ENCODE results near the gene AKAP5.

Gene AKAP5

GRCh38 chr14:64438181-64438841 lies 27.0 kb upstream of the AKAP5 start:
- H3K4me1 ChIP-seq: no peaks in the 10 kb centered on the region
- no peak overlapping the region for H3K4me2 ChIP-seq
- H3K4me3 ChIP-seq: no peak overlapping the region
- H3K9ac ChIP-seq: no peak overlapping the region
- no peaks in the 10 kb centered on the region for H4K20me1 ChIP-seq
- H3K27me3 ChIP-seq: no peaks in the 10 kb centered on the region
- no peak for TF ChIP-seq Cebpa-rat (IDR thresholded peaks at IDR 0.05)
- H3K9me3 ChIP-seq: no peaks in the 10 kb centered on the region
- H3K27ac ChIP-seq: no peak overlapping the region
- peaks cover 100% of the 10 kb centered on the region for H3K36me3 ChIP-seq

GRCh38 chr14:64439141-64439540 lies 26.2 kb upstream of the AKAP5 start:
- Histone ChIP-seq H3K4me2 (no peak overlapping the region), H3K9ac (no peak overlapping the region), H4K20me1 (no peaks in the 10 kb centered on the region), H3K27ac (no peak overlapping the region), H3K9me3 (no peaks in the 10 kb centered on the region), H3K27me3 (no peaks in the 10 kb centered on the region), H3K4me3 (no peak overlapping the region), H3K4me1 (no peaks in the 10 kb centered on the region), H3K36me3 (peaks cover 99% of the 10 kb centered on the region)
- TF ChIP-seq Cebpa-rat (IDR thresholded peaks at IDR 0.05): no peak

- Histone ChIP-seq H3K36me3 (peaks cover 99% of the 10 kb centered on the region), H3K9me3 (no peaks in the 10 kb centered on the region), H3K4me2 (no peak overlapping the region), H3K9ac (no peak overlapping the region), H3K27ac (no peak overlapping the region), H3K4me1 (no peaks in the 10 kb centered on the region), H3K4me3 (no peak overlapping the region), H3K27me3 (no peaks in the 10 kb centered on the region), H4K20me1 (no peaks in the 10 kb centered on the region)
- TF ChIP-seq Cebpa-rat (IDR thresholded peaks at IDR 0.05): peak; percentile 55; the same call in 1 of the 2 replicates
Measured at GRCh38 chr14:64440494-64440893, 24.8 kb upstream of the AKAP5 start.

- no peak for TF ChIP-seq Cebpa-rat (IDR thresholded peaks at IDR 0.05)
- H3K4me1 ChIP-seq: no peaks in the 10 kb centered on the region
- peaks cover 95% of the 10 kb centered on the region for H3K36me3 ChIP-seq
- no peaks in the 10 kb centered on the region for H3K9me3 ChIP-seq
- no peak overlapping the region for H3K4me2 ChIP-seq
- H3K27me3 ChIP-seq: no peaks in the 10 kb centered on the region
- H3K27ac ChIP-seq: no peak overlapping the region
- H4K20me1 ChIP-seq: no peaks in the 10 kb centered on the region
- no peak overlapping the region for H3K9ac ChIP-seq
- H3K4me3 ChIP-seq: no peak overlapping the region
Measured at GRCh38 chr14:64442300-64442988, 22.9 kb upstream of the AKAP5 start.

- Histone ChIP-seq H3K4me1 (no peaks in the 10 kb centered on the region), H3K27ac (no peak overlapping the region), H3K9me3 (no peaks in the 10 kb centered on the region), H3K9ac (no peak overlapping the region), H3K4me2 (no peak overlapping the region), H3K36me3 (peaks cover 95% of the 10 kb centered on the region), H3K27me3 (no peaks in the 10 kb centered on the region), H3K4me3 (no peak overlapping the region), H4K20me1 (no peaks in the 10 kb centered on the region)
- no peak for TF ChIP-seq Cebpa-rat (IDR thresholded peaks at IDR 0.05)
Measured at GRCh38 chr14:64444140-64444539, 21.2 kb upstream of the AKAP5 start.

DNA sequence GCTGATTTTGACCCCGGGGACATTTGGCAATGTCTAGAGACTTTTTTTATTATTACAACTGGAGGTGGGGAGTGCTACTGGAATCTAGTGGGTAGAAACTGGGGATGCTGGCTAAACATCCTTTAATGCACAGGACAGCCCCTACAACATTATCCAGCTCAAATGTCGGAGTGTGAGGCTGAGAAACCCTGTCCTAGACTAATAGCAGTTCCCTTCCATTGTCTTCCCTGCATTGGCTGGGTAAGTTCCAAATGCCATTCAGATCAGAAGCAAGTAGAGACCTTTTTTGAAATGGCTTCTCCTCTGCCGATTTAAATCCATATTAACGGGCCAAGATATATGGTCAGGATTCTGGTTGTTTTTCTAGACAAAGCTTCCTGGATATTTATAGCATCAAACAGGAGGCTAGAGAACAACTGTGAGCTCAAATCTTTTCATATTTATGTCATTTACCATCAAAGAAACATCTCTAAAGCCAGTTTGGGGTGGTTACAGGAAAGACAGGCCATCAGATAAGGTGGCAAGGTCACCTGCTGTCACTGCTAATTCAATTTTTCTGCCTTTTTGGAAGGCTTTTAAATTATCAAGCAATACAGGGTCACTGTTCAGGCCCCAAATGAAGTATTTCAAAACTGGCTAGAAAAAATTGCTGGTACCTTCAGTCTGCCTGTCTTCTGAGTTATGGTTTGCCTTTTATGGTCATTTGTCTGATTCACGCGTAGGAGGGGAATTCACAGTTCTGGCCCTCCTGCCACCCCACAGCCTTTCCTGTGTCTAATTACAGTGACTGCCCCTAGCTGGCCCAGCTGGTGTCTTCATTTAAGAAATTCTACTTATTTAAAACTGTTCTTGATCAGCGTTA lies 20.1 kb upstream of the AKAP5 start:
- Histone ChIP-seq H3K36me3 (peaks cover 95% of the 10 kb centered on the region), H3K9me3 (no peaks in the 10 kb centered on the region), H4K20me1 (no peaks in the 10 kb centered on the region), H3K9ac (no peak overlapping the region), H3K27ac (no peak overlapping the region), H3K4me3 (no peak overlapping the region), H3K4me2 (no peak overlapping the region), H3K4me1 (no peaks in the 10 kb centered on the region), H3K27me3 (no peaks in the 10 kb centered on the region)
- no peak for TF ChIP-seq Cebpa-rat (IDR thresholded peaks at IDR 0.05)

DNA sequence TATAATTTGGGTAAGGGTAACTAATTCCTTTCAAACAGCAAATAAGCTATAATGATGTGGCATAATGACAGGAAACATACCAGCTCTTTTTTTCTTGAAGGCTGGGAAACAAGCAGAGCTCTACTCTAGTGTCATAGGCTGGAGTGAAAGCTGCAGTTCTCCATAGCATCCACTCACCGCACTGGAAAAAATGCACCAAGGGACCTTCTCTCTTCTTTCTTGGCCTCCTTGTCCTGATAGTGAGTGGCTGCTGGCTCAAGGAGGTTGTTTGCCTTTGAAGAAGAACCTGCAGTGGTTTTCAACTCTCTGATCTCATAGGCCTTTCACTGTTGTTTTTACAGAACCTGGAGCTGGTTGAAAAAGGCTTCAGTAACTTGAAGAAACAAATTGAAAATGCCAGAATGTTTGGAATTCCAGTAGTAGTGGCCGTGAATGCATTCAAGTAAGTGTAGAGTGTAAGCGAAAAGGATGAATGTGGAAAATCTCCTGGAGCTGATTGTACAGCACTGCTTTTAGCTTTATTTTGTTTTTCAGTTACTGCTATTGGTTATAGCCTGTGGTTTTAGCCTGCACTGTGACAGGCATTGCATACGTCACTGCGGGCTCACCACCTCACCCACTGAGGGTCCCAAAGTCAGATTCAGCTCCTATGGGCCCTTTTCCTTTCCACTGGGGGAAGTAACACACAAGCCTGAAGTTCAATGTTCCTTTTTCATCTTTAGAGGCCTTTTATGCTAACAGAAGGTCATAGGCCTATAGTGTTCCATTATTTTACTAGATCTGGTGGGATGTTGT lies 17.2 kb upstream of the AKAP5 start:
- no peak overlapping the region for H3K4me2 ChIP-seq
- H3K9me3 ChIP-seq: no peaks in the 10 kb centered on the region
- no peak for TF ChIP-seq Cebpa-rat (IDR thresholded peaks at IDR 0.05)
- no peak overlapping the region for H3K4me3 ChIP-seq
- H3K27ac ChIP-seq: no peak overlapping the region
- no peak overlapping the region for H3K9ac ChIP-seq
- peaks cover 93% of the 10 kb centered on the region for H3K36me3 ChIP-seq
- no peaks in the 10 kb centered on the region for H3K4me1 ChIP-seq
- H4K20me1 ChIP-seq: no peaks in the 10 kb centered on the region
- no peaks in the 10 kb centered on the region for H3K27me3 ChIP-seq

DNA sequence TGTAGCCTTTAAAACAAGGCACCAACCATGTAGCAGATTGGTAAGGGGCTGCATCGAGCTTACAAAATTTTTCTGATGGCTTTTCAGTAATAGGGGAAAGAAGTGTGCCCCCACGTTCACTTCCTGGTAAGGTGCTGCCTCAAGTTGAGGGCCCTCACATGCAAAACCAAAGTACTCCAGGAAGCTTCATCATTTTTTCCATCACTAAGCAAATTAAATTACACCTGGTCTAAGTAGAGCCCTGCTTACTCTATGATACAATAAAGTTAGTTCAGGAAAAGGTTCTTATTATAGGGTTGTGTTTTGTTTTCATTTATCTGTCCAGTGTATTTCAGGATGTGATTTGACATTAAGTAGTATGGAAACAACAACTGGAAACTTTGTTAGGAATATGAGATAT lies 15.0 kb upstream of the AKAP5 start:
- H3K27ac ChIP-seq: no peak overlapping the region
- no peak overlapping the region for H3K4me2 ChIP-seq
- peaks cover 94% of the 10 kb centered on the region for H3K36me3 ChIP-seq
- H3K9ac ChIP-seq: no peak overlapping the region
- no peak for TF ChIP-seq Cebpa-rat (IDR thresholded peaks at IDR 0.05)
- no peaks in the 10 kb centered on the region for H3K4me1 ChIP-seq
- no peaks in the 10 kb centered on the region for H3K27me3 ChIP-seq
- H3K4me3 ChIP-seq: no peak overlapping the region
- H4K20me1 ChIP-seq: no peaks in the 10 kb centered on the region
- no peaks in the 10 kb centered on the region for H3K9me3 ChIP-seq

DNA sequence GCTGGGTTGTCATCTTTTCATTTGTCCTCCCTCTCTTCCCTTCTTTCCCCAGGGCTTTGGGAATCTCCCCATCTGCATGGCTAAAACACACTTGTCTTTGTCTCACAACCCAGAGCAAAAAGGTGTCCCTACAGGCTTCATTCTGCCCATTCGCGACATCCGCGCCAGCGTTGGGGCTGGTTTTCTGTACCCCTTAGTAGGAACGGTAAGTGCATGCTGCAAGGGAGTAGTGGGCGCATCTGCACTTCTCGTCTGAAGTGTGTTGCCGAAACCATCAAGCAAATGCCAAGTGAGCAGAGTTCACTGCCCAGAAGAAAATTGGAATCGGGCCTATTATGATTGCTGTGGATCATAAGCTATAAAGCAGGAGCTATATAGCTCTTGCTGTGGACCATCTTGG lies 10.6 kb upstream of the AKAP5 start:
- TF ChIP-seq Cebpa-rat (IDR thresholded peaks at IDR 0.05): no peak

More for the DNA sequence above, 10.6 kb upstream of the AKAP5 start:
- peaks cover 15% of the 10 kb centered on the region for H3K4me1 ChIP-seq
- H3K4me3 ChIP-seq: no peak overlapping the region
- H3K4me2 ChIP-seq: no peak overlapping the region
- H3K27me3 ChIP-seq: no peaks in the 10 kb centered on the region
- no peaks in the 10 kb centered on the region for H4K20me1 ChIP-seq
- no peak overlapping the region for H3K27ac ChIP-seq
- H3K9ac ChIP-seq: no peak overlapping the region
- H3K9me3 ChIP-seq: no peaks in the 10 kb centered on the region
- peaks cover 90% of the 10 kb centered on the region for H3K36me3 ChIP-seq
